Head of caudate nucleus (tissue), 42 donors: Measurements from ENCODE around the gene ACP6.
A peak's percentile ranks its signal among the peaks of the same experiment; 100 is the strongest.
"Not testable (repeated sequence)": the region's sequence is repeated elsewhere in the genome, so short reads cannot be mapped to it uniquely, and the experiment has no call there.

Source experiments
- DNase-seq, 42 donors: peaks; one replicate each; pipeline versions ENCODE4 v3.0.0 to v3.0.0-alpha.2; 2020 to 2021; ENCODE audit warnings: mixed read lengths in 7 of 42
- intact Hi-C: fragments of 100-400 bp; cut with DNase I; formaldehyde crosslinking; loops from one replicate; pipeline ENCODE4 v1.15.0; 2022

The ACP6 gene

GRCh38 chr1:147626739-147627138, 43.6 kb downstream of the ACP6 start:
- intact Hi-C loops = loop anchor here (5.0 kb wide), 2 partner anchors 129 to 354 kb away; no protein-coding TSS in a partner anchor
- DNase-seq = no peak

GRCh38 chr1:147626291-147626690, 44.0 kb downstream of the ACP6 start:
- no peak for DNase-seq
- intact Hi-C loops = loop anchor here (5.0 kb wide), 2 partner anchors 129 to 354 kb away; no protein-coding TSS in a partner anchor

DNA sequence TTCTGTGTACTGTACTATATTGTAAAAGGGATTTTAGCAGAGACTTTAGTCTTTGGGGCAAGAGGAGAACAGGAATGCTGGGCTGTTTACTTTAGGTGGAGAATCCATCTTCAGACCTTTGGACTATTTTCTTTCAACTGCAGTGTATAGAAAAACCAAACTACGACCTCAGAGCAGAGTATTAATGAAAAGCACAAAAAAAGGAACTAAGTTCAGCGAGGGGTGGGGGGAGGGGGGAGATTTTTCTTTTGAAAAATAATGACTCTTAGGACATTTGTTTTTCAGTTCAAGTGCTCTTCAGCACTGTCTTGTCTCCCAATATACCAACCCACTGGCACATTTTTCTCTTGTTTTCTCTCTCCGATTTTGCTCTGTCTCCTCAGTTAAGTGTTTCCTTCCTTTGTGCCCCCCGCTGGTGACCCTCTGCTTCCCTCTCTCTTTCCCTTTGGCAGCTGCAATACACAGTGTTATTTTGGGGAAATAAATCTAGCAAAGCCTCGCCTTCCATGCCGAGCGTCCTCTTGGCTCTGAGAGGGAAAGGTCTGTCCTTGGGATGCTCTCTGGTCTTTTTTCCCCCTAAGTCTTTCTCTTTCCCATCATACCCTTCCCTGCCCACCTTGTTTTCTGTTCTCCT, 44.8 kb downstream of the ACP6 start:
- intact Hi-C loops = loop anchor here (5.0 kb wide), 2 partner anchors 128 to 353 kb away; no protein-coding TSS in a partner anchor
- DNase-seq = no peak

GRCh38 chr1:147624529-147624928, 45.8 kb downstream of the ACP6 start:
- intact Hi-C loops = no loop called here
- no peak for DNase-seq

GRCh38 chr1:147624011-147624410, 46.3 kb downstream of the ACP6 start:
- intact Hi-C loops = no loop called here
- no peak for DNase-seq

DNA sequence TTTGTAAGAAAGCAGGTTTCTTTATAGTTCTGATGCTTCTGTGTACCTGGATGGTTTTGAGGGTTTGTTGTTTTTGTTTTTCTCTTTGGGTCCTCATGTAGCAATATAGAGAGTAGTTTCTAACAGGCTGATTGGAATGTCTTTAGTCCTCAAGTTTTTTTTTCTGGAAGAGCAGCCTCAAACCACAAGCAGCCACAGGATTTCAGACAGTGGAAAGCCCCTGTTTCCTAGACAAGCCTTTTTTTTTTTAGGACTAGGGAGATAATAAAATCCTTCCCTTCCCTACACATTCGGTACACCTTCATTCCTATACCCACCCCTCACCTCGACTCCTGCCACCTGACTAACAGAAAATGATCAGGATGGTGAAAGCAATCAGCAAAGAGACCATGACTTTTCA, 47.6 kb downstream of the ACP6 start:
- DNase-seq = no peak
- intact Hi-C loops = no loop called here

GRCh38 chr1:147620543-147620942, 49.8 kb downstream of the ACP6 start:
- DNase-seq = no peak
- intact Hi-C loops = no loop called here

- DNase-seq = no peak
- intact Hi-C loops = no loop called here
Observed at GRCh38 chr1:147619741-147620140, 50.6 kb downstream of the ACP6 start.

DNA sequence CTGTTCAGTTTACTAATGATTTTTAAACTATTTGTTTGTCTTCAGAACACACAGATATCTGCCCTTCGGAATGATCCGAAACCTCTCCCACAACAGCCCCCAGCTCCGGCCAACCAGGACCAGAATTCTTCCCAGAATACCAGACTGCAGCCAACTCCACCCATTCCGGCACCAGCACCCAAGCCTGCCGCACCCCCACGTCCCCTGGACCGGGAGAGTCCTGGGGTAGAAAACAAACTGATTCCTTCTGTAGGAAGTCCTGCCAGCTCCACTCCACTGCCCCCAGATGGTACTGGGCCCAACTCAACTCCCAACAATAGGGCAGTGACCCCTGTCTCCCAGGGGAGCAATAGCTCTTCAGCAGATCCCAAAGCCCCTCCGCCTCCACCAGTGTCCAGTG, 51.6 kb downstream of the ACP6 start:
- no peak for DNase-seq
- intact Hi-C loops = no loop called here

DNA sequence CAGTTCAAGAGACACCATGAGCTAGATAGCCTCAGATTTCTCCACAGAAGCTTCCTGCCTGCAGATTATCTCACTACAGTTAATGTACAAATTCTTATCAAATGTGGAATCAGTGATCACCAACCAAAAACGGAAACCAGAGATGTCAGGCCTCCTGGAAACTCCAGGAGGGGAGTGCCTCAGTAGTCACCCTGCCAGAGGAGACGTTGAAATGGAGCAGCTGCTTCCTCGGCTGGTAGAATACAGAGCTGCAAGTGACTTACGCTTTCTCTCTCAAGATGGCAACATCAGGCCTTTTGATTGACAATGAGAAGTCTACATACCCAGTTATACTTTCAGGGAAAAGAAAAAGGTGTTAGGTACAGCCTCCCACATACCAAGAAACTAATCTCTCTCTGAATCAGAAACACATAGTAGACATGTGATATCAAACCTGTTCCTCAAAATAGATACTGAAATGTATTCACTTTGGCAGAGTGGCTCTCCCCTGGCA, 52.2 kb downstream of the ACP6 start:
- intact Hi-C loops = no loop called here
- peak in 8 of 42 donors; percentile 10 to 69 (median 44) for DNase-seq

DNA sequence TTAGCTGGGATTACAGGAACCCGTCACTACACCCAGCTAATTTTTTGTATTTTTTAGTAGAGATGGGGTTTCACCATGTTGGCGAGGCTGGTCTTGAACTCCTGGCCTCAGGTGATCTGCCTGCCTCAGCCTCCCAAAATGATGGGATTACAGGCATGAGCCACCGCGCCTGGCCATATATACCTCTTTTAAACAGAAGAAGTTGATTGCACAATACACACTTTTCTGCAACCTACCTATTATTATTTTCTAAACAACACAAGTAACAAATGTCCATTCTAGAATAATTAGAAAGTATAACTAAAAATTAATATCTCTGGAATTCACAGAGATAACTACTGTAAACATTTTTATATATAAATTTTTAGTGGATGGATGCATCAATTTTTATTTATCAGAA, 55.4 kb downstream of the ACP6 start:
- DNase-seq, intact Hi-C loops: not testable (repeated sequence)

DNA sequence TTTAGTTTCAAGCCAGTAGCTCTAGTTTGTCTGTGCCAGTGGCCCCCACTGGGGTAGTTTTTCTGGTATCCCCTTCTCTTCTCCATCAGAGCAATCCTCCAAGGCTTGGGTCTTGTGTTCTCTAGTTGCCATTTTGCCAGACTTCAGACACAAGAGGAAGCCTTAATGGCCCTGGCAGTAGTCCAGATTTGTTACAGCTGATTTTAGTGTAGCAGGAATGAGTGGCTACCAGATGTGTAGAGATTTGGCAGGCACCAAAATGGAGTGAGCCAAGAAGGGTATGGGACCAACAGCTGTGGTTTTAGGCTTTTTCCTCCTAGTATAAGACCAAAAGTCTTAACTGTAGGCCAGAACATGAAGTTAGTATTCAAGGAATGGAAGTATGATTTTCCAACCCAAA, 56.8 kb downstream of the ACP6 start:
- intact Hi-C loops = no loop called here
- peak in 2 of 42 donors; percentile 14 to 20 for DNase-seq

GRCh38 chr1:147612366-147612765, 58.0 kb downstream of the ACP6 start:
- intact Hi-C loops = no loop called here
- no peak for DNase-seq

DNA sequence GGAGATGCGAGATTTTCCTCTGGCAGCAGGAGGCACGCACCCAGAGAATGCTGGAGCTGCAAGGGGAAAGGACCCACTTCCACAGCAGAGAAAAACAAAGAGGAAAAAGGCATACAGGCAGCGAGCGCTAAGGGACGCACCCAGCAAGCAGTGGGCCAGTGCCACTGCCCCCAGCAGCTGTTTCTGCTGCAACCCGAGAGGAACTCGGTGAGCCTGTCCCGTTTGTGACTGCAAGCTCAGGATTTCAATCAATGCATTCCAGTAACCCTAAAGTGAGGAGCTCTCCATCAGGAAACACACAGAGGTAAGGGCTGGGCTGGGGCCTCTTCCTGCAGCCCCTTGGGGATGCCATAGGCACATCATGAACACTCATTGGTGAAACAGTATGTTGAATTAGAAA, 58.7 kb downstream of the ACP6 start:
- no peak for DNase-seq
- intact Hi-C loops = no loop called here

- intact Hi-C loops = no loop called here
- no peak for DNase-seq
Observed at GRCh38 chr1:147611021-147611426, 59.3 kb downstream of the ACP6 start.

- intact Hi-C loops = no loop called here
- no peak for DNase-seq
Observed at GRCh38 chr1:147609358-147609757, 61.0 kb downstream of the ACP6 start.

DNA sequence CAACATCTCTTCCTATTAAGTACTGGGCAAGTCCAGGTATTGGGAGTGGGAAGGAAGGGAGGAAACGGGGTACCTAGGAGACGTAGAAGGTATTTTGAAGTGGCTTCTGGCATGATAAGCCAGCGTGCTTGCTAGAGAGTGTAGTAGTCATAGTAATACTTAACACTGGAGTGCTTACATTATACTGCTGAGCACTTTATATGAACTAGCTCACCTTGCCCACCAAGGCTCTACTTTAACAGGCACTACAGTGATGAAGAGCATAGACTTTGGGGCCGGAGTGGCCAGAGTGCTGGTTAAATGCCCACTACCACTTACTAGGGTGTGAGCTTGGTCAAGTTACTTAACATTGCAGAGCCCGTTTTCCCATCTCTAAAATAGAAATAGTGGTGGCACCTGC, 61.7 kb downstream of the ACP6 start:
- intact Hi-C loops = no loop called here

GRCh38 chr1:147605591-147605990, 64.7 kb downstream of the ACP6 start:
- DNase-seq = no peak
- intact Hi-C loops = no loop called here

More for the DNA sequence above, 61.7 kb downstream of the ACP6 start:
- no peak for DNase-seq

DNA sequence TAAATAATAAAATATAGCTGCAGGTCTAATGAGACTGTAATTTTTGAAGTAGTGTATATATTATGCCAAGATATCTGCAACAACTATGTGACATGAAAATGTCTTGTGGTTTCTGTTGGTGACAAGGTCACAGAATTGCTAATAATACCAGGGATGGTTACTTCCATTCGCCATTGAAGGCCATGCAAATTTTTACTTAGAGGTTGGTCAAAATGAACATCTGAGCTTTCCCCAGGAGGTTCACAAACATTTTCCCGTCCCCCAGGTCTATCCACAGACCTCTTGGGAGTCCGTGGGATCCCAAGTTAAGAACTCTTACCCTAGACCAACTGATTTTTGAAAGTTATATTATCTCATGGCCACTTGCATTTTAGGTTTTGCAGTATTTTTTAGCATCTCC, 66.3 kb downstream of the ACP6 start:
- intact Hi-C loops = no loop called here
- DNase-seq = no peak

DNA sequence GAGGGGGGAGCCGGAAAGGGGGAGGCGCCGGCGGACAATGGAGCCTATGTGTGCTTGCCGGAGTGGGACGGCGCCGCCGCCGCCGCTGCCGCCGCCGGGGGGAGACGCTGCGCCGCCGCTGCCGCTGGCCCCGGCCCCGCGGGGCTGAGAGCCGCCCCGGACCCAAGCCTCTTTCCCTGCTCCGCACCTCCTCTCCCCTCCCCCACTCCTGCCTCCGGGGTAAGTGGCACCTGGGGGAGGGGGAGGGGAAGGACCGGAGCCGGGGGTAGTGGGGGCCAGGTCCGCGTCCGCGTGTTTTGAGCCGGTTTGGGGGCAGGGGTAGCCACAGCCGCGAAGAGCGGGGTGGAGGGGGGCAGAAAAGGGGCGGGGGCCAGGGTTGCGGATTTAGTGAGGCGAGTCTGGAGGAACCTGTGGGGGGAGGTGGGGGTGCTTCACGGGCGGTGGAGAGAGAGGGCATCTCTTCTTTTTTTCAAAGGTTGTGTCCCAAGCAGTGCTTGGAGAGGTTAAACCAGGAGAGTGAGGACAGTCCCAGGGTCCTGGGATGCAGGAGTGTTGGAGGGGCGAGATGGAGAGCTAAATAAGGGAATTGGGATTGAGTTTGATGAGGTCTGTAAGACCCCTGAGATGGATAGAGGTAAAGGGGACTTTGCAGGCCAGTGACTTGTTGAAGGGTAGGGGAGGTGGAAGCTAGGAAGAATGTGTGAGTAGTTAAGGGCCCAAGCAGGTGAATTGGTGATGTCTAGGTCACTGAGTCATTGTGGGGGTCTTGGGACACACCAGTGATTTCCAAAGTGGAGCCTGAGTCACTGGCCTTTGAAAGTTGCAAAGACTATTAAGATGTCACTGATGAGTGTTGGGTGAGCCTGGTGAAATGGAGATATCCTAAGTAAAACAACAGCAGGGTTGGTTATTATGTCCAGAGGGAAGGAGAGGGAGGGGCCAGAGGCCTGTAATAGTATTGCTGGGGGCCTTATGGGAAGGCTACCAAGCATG, 69.9 kb downstream of the ACP6 start:
- intact Hi-C loops = no loop called here
- DNase-seq = no peak
